ACC112 (cell line): ENCODE measurements around the gene RNPS1.
"Not testable (repeated sequence)": the region's sequence is repeated elsewhere in the genome, so short reads cannot be mapped to it uniquely, and the experiment has no call there.

Experiments used
- H2AFZ ChIP-seq: fragments of 200-600 bp; sonication (generic); one replicate; pipeline ENCODE4 v1.6.0; 2017; ENCODE audit warnings: antibody characterized with exemption, low read length; ENCODE audit not compliant: unreplicated experiment
- H3K27ac ChIP-seq: fragments of 200-600 bp; sonication (generic); 2 replicates; pipeline ENCODE4 v1.5.1; 2014; ENCODE audit warnings: low read depth, mild to moderate bottlenecking, antibody characterized with exemption, low read length, moderate library complexity
- H3K27me3 ChIP-seq: fragments of 200-600 bp; sonication (generic); 2 replicates; pipeline ENCODE4 v1.6.1; 2014; ENCODE audit warnings: mild to moderate bottlenecking, antibody characterized with exemption, low read length, moderate library complexity, mixed read lengths; ENCODE audit not compliant: insufficient read depth
- H3K36me3 ChIP-seq: fragments of 200-600 bp; sonication (generic); 2 replicates; pipeline ENCODE4 v1.6.1; 2016; ENCODE audit warnings: mild to moderate bottlenecking, antibody characterized with exemption, low read length, moderate library complexity, mixed read lengths; ENCODE audit not compliant: insufficient read depth
- H3K4me1 ChIP-seq: fragments of 200-600 bp; sonication (generic); one replicate; pipeline ENCODE4 v1.6.1; 2016; ENCODE audit warnings: low read length, mixed read lengths; ENCODE audit not compliant: insufficient read depth, unreplicated experiment, control insufficient read depth
- H3K4me3 ChIP-seq: fragments of 200-600 bp; sonication (generic); 2 replicates; pipeline ENCODE4 v1.5.1; 2014; ENCODE audit warnings: mild to moderate bottlenecking, low read depth, low read length
- H3K79me2 ChIP-seq: fragments of 200-600 bp; sonication (generic); one replicate; pipeline ENCODE4 v1.6.0; 2016; ENCODE audit warnings: low read length; ENCODE audit not compliant: control insufficient read depth, unreplicated experiment, insufficient read depth

RNPS1 gene

GRCh38 chr16:2240331-2240730 is 27.6 kb downstream of the RNPS1 start:
- H2AFZ ChIP-seq, H3K27ac ChIP-seq, H3K4me1 ChIP-seq, H3K36me3 ChIP-seq, H3K27me3 ChIP-seq, H3K4me3 ChIP-seq, H3K79me2 ChIP-seq: not testable (repeated sequence)

- H3K4me1 ChIP-seq: peaks cover 3% of the 10 kb centered on the region
- H3K27ac ChIP-seq: no peak overlapping the region
- H3K4me3 ChIP-seq: no peak overlapping the region
- H3K36me3 ChIP-seq: peaks cover 4% of the 10 kb centered on the region; the same call in 1 of the 2 replicates
- no peak overlapping the region for H2AFZ ChIP-seq
- no peaks in the 10 kb centered on the region for H3K27me3 ChIP-seq
- H3K79me2 ChIP-seq: no peaks in the 10 kb centered on the region
Observed at GRCh38 chr16:2238838-2239675, 28.9 kb downstream of the RNPS1 start.

GRCh38 chr16:2238150-2238837 is 29.6 kb downstream of the RNPS1 start:
- H3K27me3 ChIP-seq: no peaks in the 10 kb centered on the region
- no peaks in the 10 kb centered on the region for H3K79me2 ChIP-seq
- H3K4me3 ChIP-seq: no peak overlapping the region
- peaks cover 3% of the 10 kb centered on the region for H3K4me1 ChIP-seq
- H3K27ac ChIP-seq: no peak overlapping the region
- peaks cover 7% of the 10 kb centered on the region; the same call in 1 of the 2 replicates for H3K36me3 ChIP-seq
- no peak overlapping the region for H2AFZ ChIP-seq

- Histone ChIP-seq H3K27ac (no peak overlapping the region), H3K4me3 (no peak overlapping the region), H3K36me3 (peaks cover 7% of the 10 kb centered on the region; the same call in 1 of the 2 replicates), H3K79me2 (no peaks in the 10 kb centered on the region), H3K4me1 (peaks cover 3% of the 10 kb centered on the region), H2AFZ (no peak overlapping the region), H3K27me3 (no peaks in the 10 kb centered on the region)
Observed at GRCh38 chr16:2237493-2238149, 30.3 kb downstream of the RNPS1 start.

DNA sequence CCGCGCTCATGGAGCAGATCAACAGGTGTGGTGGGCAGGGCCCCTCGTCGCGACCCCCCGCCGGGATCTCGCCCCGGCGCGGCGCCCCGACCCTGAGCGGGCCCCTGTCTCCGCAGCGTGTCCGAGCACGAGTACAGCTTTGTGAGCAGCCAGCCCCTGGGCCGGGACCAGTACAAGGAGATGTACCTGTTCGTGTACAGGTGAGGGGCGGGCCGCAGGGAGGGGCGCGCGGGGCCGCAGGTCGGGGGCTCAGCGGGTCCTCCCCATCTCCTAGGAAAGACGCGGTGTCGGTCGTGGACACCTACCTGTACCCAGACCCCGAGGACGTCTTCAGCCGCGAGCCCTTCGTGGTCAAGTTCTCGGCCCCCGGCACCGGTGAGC is 30.8 kb downstream of the RNPS1 start:
- H3K4me1 ChIP-seq: peaks cover 3% of the 10 kb centered on the region
- H3K36me3 ChIP-seq: peaks cover 7% of the 10 kb centered on the region; the same call in 1 of the 2 replicates
- no peak overlapping the region for H3K27ac ChIP-seq
- H2AFZ ChIP-seq: no peak overlapping the region
- no peaks in the 10 kb centered on the region for H3K79me2 ChIP-seq
- H3K27me3 ChIP-seq: no peaks in the 10 kb centered on the region
- no peak overlapping the region for H3K4me3 ChIP-seq

GRCh38 chr16:2236337-2237101 is 31.4 kb downstream of the RNPS1 start, which contains the start of gene DNASE1L2:
DNASE1L2 (plus strand) TSS chr16:2236444; CDS start chr16:2236817, 373 bp downstream.
- H2AFZ ChIP-seq: no peak within 1 kb of the TSS
- H3K4me3 ChIP-seq: no peak within 1 kb of the TSS
- H3K79me2 ChIP-seq: no peaks in the 10 kb centered on the region
- peaks cover 7% of the 10 kb centered on the region; the same call in 1 of the 2 replicates for H3K36me3 ChIP-seq
- H3K27ac ChIP-seq: no peak within 1 kb of the TSS
- H3K4me1 ChIP-seq: peaks cover 3% of the 10 kb centered on the region
- H3K27me3 ChIP-seq: no peaks in the 10 kb centered on the region

- Histone ChIP-seq H3K79me2 (no peaks in the 10 kb centered on the region), H3K4me3 (no peak overlapping the region), H2AFZ (no peak overlapping the region), H3K36me3 (peaks cover 7% of the 10 kb centered on the region; the same call in 1 of the 2 replicates), H3K27me3 (no peaks in the 10 kb centered on the region), H3K4me1 (peaks cover 3% of the 10 kb centered on the region), H3K27ac (no peak overlapping the region)
Observed at GRCh38 chr16:2235695-2236336, 32.1 kb downstream of the RNPS1 start.

DNA sequence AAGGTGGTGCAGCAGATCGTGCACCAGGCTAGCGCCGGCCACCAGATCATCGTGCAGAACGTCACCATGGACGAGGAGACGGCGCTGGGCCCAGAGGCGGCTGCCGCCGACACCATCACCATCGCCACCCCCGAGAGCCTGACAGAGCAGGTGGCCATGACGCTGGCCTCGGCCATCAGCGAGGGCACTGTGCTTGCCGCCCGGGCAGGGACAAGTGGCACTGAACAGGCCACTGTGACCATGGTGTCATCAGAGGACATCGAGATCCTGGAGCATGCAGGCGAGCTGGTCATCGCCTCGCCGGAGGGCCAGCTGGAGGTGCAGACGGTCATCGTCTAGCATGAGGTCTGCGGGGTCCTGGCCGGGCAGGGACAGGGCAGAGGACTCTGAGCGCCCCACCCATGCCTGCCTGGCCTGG is 32.7 kb downstream of the RNPS1 start:
- Histone ChIP-seq H3K36me3 (peaks cover 7% of the 10 kb centered on the region; the same call in 1 of the 2 replicates), H3K79me2 (no peaks in the 10 kb centered on the region)

DNA sequence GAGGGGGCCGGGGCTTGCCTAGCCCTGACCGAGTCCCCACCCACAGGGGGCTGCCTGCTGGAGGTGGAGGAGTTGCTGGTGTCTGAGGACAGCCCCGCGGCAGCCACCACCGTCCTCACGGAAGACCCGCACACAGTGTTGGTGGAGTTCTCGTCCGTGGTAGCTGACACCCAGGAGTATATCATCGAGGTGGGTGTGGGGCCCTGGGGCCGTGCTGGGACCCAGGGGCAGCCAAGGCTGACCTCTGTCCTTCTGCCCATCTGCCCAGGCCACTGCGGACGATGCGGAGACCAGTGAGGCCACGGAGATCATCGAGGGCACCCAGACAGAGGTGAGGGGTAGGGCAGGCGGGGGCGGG is 33.1 kb downstream of the RNPS1 start:
- H3K36me3 ChIP-seq: peaks cover 7% of the 10 kb centered on the region; the same call in 1 of the 2 replicates
- no peak overlapping the region for H3K4me3 ChIP-seq
- no peaks in the 10 kb centered on the region for H3K79me2 ChIP-seq
- no peak overlapping the region for H2AFZ ChIP-seq
- peaks cover 3% of the 10 kb centered on the region for H3K4me1 ChIP-seq
- H3K27ac ChIP-seq: no peak overlapping the region
- H3K27me3 ChIP-seq: no peaks in the 10 kb centered on the region

More for the DNA sequence above, 32.7 kb downstream of the RNPS1 start:
- no peak overlapping the region for H3K4me3 ChIP-seq
- H3K4me1 ChIP-seq: peaks cover 3% of the 10 kb centered on the region
- H3K27me3 ChIP-seq: no peaks in the 10 kb centered on the region
- no peak overlapping the region for H2AFZ ChIP-seq
- H3K27ac ChIP-seq: no peak overlapping the region
